Activated CD4-positive, alpha-beta T cell treated with anti-CD3 and anti-CD28 coated beads for 24 hours (primary cell): ENCODE results near the gene VSTM1.

Experiments
- DNase-seq, 2 donors: peaks; one replicate each; pipeline ENCODE4 v3.0.0-alpha.2; 2020; ENCODE audit warnings: low read depth in 2 of 2

The VSTM1 gene

DNA sequence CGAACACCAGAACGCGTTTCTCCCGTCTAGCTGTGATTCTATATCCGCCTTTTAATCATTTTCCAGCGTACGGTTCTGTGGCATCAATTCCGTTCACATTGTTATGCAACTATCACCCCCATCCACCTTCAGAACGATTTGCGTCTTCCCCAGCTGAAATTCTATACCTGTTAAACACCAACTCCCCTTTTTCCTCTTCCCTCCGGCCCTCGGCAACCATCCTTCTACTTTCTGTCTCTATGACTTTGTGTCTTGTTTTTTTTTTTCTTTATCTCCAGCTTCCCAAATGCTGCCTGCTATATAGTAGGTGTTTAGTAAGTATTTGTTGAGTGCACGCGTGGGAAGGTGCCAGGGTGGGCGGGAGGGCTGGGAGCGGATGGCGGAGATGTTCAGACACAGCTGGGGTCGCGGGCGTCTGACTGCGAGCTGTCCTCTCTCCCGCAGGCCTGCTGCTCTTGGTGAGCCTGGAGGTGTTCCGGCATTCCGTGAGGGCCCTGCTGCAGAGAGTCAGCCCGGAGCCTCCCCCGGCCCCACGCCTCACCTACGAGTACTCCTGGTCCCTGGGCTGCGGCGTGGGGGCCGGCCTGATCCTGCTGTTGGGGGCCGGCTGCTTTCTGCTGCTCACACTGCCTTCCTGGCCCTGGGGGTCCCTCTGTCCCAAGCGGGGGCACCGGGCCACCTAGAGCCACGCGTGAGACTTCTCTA, 52.0 kb downstream of the VSTM1 start:
- DNase-seq: no peak

DNA sequence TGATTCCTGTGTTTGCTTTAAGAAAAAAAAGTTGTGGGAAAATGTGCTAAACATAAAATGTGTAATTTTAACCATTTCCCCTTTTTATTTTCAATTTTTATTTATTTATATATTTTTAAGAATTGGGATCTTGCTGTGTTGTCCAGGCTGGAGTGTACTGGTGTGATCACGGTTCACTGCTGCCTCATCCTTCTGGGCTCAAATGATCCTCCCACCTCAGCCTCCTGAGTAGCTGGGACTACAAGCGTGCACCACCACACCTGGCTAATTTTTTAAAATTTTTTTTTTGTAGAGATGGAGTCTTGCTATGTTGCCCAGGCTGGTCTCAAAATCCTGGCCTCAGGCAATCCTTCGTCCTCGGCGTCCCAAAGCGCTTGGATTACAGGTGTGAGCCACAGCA, 53.2 kb downstream of the VSTM1 start:
- DNase-seq: no peak

DNA sequence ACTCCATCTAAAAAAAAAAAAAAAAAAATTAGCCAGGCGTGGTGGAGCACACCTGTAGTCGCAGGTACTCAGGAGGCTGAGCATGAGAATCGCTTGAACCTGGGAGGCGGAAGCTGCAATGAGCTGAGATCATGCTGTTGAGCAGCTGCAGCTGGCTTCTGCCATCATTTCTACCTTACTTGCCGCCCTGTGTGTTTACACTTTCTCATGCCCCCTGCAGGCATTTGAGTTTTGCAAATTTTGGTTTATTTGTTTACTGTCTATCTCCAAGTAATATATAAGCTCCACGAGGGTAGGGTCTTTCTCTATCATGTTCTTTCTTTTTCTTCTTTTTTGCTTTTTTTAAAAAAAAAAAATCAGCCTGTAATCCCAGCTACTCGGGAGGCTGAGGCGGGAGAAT, 54.3 kb downstream of the VSTM1 start:
- no peak for DNase-seq

DNA sequence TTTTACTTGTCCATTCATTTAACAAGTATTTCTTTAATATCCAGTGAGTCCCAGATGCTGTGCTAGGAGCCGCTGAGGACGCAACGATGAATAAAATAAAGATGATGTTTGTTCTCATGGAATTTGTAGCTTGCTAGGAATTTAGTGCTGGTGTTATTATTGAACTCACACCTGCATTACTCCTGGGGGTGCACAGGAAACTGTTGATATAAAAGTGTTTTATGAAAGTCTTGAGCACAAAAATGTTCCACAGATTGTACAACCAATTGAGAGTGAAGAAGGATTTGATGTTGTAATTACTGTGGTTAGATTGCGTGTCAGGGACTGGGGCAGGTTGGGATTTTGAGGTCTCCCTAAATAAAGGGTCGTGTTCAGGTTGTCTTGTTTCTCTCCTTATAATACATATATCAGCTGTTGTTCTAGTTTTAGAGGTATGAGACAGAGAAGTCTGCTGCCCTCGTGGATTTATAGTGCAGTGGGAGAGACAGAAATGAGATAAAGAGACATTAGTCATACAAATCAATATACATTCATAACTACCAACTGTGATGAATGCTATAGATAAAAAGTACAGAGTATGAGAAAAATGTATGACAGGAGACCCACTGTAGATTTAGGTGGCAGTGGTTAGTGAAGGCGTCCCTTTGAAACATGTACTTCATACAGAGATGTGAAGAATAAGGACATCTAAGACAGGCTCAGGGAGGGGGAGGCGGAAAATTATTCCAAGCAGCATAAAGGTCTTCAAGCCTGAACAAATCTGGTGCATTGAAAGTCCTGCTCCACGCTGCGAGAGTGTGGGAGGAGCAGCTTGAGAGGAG, 61.0 kb downstream of the VSTM1 start:
- no peak for DNase-seq

DNA sequence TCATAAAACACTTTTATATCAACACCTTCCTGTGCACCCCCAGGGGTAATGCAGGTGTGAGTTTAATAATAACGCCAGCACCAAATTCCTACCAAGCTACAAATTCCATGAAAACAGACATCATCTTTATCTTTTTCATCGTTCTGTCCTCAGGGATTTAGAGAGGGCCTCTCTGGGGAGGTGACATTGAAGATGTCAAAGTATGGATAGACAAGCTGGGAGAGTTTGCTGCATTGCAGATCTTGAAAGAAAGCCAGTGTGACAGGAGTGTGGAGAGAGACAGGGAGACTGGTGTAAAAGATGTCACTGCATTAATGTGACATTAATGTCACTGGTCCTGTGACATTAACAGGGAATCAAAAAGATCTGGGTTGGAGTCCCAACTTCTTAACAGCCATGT, 62.2 kb downstream of the VSTM1 start:
- no peak for DNase-seq

DNA sequence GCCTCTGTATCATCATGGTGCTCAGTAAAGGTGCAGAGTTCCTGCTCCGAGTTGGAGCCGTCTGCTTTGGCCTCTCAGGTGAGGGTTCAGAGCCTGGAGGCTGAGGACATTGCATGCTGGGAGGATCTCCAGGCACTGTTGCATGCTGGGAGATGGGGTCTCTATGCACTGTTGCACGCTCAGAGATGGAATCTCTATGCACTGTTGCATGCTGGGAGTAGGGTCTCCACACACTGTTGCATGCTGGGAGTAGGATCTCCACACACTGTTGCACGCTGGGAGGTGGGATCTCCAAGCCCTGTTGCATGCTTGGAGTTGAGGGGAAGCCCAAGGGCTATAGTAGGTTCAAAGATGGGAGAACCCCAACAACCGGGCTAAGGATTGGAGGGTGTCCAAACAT, 64.0 kb downstream of the VSTM1 start:
- DNase-seq: no peak

DNA sequence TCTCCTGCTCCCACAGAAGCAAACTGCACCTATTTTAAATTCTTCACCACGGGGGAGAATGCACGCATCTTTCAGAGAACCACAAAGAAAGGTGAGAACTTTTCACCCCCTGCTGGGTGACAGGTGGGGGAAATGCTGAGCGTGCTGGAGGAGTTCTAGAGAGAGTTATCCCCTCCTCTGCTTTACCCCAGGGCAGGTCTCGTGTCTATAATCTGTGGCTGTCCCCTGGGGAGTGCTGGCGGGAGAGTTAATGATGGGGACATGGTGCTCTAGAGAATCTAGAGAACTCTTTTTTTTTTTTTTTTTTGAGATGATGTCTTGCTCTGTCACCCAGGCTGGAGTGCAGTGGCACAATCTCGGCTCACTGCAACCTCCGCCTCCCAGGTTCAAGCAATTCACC, 65.5 kb downstream of the VSTM1 start:
- no peak for DNase-seq

DNA sequence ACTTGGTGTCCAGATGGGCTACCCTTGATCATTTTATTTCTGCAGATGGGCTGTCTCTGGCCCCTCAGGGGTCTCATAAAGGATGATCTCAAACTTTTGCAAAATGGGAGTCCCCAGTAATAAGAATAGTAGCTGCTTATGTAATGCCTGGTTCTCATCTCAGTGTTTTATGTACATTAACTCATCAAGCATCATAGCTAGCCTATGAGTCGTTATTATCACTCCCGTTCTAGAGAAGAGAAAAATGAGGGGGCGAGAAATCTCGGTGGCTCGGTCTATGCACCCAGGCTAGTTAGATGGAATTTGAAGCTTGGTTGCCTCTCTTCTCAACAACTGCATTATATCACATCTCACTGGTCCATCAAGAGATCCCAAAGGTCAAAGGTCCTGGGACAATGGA, 68.9 kb downstream of the VSTM1 start:
- DNase-seq: no peak

DNA sequence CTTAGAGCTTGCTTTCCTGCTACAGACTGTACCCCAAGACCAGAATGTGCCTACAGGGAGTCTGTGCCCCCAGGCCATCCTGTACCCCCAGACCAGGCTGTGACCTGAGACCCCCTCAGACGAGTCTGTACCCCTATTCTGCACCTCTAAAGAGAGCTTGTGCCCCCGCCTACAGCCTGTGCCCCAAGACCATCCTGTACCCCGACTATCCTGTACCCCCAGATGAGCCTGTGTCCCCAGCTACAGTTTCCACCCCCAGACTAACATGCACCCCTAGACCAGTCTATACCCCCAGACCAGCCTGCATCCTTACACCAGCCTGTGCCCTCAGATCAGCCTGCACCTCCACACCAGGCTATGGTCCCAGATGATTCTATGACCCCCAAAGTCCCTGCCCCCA, 70.2 kb downstream of the VSTM1 start:
- DNase-seq: no peak

DNA sequence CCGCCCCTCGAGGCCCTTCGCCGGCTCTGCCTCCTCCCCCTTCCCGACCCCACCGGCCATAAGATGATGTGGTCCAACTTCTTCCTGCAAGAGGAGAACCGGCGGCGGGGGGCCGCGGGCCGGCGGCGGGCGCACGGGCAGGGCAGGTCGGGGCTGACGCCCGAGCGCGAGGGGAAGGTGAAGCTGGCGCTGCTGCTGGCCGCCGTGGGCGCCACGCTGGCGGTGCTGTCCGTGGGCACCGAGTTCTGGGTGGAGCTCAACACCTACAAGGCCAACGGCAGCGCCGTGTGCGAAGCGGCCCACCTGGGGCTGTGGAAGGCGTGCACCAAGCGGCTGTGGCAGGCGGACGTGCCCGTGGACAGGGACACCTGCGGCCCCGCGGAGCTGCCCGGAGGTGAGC, 70.9 kb downstream of the VSTM1 start:
- DNase-seq: no peak

DNA sequence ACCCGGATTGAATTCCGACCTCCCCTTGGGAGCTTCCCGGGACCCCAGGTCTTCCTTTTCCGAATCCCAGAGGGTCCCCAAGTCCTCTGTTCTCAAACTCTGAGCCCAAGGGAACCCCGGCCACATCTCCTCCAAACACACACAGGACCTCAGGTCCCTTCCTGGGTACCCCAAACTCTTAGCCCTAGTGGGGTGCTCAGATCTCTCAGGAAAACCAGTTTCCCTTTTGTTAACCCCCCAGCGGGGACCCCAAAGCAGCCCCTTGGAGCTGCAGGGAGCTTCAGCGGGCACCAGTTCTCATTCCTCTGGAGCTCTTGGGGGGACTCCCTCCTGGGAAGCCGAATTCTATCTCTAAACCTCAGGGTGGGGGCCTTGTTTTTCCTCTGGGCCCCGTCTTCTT, 71.5 kb downstream of the VSTM1 start:
- no peak for DNase-seq

DNA sequence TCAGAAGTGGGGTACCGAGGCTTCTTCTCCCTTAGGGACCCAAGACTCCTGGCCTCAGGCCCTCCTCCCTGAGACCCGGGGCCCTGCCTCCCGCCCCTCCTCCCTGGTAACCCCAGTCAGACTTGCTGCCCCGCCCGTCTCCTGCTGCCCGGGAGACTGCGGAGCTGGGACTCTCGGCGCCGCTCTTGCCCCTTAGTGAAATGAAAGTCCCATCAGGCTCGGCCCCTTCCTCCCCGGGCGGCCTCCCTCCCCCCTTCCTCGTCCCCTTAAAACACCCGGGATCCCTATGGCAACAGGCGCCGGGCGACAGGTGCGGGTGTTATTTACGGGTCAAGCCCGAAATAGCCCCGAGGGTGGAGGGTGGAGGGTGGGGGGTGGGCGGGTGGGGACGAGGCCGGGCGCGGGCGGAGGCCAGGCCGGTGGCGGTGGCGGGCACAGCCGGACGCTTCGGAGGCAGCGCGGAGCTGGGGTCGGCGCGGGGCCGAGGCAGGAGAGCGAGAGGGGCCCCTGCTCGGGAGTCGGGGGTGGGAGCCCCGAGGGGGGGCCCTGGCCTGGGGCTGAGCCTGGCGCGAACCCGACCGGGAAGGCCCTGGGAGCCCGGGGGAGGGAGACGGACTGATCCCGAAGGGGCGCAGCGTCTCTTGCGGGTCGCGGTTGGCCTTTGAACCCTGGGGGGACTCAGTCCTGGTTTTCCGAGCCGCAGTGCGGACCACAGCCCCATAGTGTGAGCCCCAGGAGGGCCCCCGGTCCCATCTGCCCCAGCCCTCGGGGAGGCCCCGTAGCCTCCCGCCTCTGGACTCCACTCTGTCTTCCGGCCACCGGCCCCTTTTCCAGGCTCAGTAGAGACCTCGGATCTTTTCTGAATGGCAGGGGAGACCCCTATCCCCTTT, 72.2 kb downstream of the VSTM1 start, which contains the start of gene CACNG6:
Gene CACNG6 (plus strand): TSS at position 414 of the 890 bp plus-strand sequence. CDS start 1,241 bp downstream, outside the sequence.
- DNase-seq: no peak
